OCI-LY7 (cell line): ENCODE data around the gene PDXP.

ENCODE experiments used
- EZH2phosphoT487 ChIP-seq: fragments of 200-600 bp; sonication (generic); IDR thresholded peaks from 2 replicates; pipeline ENCODE4 v1.6.1; 2018; ENCODE audit warnings: low read depth, borderline replicate concordance, mild to moderate bottlenecking, mixed run types, antibody characterized with exemption, low read length, moderate library complexity, mixed read lengths
- TF ChIP-seq, protein P1 (sequence below): fragments of 200-600 bp; sonication (generic); conservative IDR thresholded peaks from 2 replicates; pipeline ENCODE4 v1.5.1; 2014; ENCODE audit warnings: mild to moderate bottlenecking, antibody characterized with exemption, low read length, moderate library complexity, mixed read lengths

DNA sequence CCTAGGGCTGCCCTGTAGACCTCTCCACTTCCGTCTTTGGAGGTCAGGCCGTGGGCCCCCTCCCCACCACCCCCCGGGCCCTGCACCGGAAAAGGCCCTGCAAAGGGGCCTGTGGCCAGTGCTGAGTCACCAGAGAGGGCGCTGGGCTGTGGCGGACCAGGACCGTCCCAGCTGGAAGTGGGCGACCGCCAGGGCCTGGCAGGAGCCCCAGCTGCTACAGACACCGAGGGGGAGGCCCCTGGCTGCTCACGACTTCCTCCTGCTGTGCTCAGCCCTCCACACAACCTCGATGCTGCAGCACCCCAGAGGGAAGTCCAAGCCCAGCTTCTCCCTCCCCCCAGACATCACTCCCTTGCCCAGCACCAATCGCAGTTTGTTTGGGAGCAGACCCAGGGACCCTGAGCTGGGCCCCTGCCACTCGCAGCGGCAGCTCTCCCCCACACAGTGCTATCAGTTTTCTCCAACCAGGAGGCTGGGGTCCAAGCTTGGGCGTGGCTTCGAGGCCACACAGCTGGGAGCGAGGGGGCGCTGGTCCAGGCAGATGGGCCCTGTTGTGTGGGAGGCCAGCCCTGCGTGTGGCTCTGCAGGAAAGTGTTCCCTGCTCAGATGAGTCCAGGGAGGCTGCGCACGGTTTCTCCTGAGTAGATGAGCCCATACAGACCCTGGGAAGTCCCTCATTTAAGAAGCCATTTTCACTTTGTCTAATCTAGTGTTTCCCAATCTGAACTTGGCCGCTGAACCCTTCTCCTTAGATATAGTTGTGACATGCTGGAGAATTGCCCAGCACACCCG, 24.7 kb upstream of the PDXP start:
- no peak for TF ChIP-seq EZH2phosphoT487
- TF ChIP-seq, protein P1, sequence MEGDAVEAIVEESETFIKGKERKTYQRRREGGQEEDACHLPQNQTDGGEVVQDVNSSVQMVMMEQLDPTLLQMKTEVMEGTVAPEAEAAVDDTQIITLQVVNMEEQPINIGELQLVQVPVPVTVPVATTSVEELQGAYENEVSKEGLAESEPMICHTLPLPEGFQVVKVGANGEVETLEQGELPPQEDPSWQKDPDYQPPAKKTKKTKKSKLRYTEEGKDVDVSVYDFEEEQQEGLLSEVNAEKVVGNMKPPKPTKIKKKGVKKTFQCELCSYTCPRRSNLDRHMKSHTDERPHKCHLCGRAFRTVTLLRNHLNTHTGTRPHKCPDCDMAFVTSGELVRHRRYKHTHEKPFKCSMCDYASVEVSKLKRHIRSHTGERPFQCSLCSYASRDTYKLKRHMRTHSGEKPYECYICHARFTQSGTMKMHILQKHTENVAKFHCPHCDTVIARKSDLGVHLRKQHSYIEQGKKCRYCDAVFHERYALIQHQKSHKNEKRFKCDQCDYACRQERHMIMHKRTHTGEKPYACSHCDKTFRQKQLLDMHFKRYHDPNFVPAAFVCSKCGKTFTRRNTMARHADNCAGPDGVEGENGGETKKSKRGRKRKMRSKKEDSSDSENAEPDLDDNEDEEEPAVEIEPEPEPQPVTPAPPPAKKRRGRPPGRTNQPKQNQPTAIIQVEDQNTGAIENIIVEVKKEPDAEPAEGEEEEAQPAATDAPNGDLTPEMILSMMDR, result peak; percentile 24; the same call in 1 of the 2 replicates
